A673 (cell line): ENCODE results near the gene AKNA.

ENCODE experiments used
- EZH2 ChIP-seq: fragments of 200-600 bp; sonication (generic); IDR thresholded peaks from 2 replicates; pipeline ENCODE4 v1.6.1; 2017; ENCODE audit warnings: borderline replicate concordance, low read depth, mild to moderate bottlenecking, mixed read lengths, antibody characterized with exemption, low read length; ENCODE audit not compliant: poor library complexity, severe bottlenecking
- TF ChIP-seq, protein P1 (sequence below): fragments of 300-800, 200-600 bp; sonication (generic); conservative IDR thresholded peaks from 2 replicates; pipeline ENCODE4 v1.5.1; 2017; ENCODE audit warnings: low read depth, mild to moderate bottlenecking, antibody characterized with exemption, low read length, moderate library complexity, mixed read lengths

DNA sequence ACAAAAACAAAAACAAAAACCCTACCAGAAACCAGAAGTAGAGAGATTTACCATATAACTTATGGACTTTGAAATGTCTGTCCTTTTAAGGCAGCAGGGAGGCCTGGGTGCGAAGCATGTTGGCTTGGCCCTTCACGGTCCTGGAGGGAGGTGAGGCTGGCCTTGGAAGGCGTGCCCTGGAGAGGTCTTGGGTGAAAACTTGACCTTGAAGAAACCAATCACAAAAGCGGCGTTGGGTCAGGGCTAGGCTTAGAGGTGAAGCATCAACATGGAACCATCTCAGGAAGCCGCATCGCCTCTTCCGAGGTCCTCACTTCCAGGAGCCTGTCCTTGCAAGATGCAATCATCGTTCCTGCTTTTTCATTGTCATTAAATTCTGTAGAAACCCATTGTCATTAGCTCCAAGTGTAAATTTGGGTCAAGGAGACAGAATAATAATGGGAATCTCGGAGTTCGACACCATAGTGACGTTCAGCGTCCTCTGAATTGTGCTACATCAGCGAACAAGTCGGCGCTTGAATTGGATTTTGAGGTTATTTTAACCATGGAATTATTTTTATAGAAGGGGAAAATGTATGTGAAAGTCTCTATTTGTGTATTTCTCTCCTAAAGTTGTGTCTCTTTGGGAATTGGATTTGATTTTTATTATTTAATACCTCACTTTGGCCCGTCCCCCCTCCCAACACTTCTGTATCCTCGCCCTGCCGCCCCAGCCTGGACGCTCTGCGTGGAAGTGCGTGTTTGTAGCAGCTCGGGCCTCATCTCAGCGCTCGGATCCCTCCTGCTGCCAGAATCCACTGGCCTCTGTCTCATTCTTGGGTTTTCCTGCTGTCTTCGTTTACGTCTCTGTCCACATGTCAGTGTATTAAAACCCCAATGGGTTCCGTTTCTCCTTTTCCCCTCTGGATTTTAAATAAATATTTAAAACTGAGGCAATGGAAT lies 75.9 kb downstream of the AKNA start:
- TF ChIP-seq, protein P1, sequence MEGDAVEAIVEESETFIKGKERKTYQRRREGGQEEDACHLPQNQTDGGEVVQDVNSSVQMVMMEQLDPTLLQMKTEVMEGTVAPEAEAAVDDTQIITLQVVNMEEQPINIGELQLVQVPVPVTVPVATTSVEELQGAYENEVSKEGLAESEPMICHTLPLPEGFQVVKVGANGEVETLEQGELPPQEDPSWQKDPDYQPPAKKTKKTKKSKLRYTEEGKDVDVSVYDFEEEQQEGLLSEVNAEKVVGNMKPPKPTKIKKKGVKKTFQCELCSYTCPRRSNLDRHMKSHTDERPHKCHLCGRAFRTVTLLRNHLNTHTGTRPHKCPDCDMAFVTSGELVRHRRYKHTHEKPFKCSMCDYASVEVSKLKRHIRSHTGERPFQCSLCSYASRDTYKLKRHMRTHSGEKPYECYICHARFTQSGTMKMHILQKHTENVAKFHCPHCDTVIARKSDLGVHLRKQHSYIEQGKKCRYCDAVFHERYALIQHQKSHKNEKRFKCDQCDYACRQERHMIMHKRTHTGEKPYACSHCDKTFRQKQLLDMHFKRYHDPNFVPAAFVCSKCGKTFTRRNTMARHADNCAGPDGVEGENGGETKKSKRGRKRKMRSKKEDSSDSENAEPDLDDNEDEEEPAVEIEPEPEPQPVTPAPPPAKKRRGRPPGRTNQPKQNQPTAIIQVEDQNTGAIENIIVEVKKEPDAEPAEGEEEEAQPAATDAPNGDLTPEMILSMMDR: no peak
- TF ChIP-seq EZH2: no peak
